PFSK-1 (cell line): ENCODE measurements around the gene GOLGB1.

ENCODE experiments used
- FOXP2 ChIP-seq: optimal IDR thresholded peaks from 2 replicates; pipeline ENCODE3; 2011; ENCODE audit warnings: borderline replicate concordance, control low read depth, inconsistent platforms; ENCODE audit not compliant: insufficient read depth; ENCODE audit errors: extremely low read length, extremely low read depth
- POLR2AphosphoS5 ChIP-seq: IDR thresholded peaks from 2 replicates; pipeline ENCODE4 v1.6.1; 2012; ENCODE audit warnings: low read depth, mild to moderate bottlenecking, control low read depth, low read length, moderate library complexity
- REST ChIP-seq, 2 experiments: IDR thresholded peaks; 2 replicates each; pipeline versions ENCODE4 v1.6.1 to v1.8.0; 2011 to 2012; ENCODE audit warnings: low read depth in 2 of 2, low read length in 2 of 2, control low read depth in 1 of 2, inconsistent platforms in 1 of 2, mild to moderate bottlenecking in 1 of 2, moderate library complexity in 1 of 2; ENCODE audit not compliant: insufficient read depth in 1 of 2
- SIN3A ChIP-seq: IDR thresholded peaks from 2 replicates; pipeline ENCODE4 v1.6.1; 2012; ENCODE audit warnings: mild to moderate bottlenecking, low read length, moderate library complexity, borderline replicate concordance; ENCODE audit not compliant: insufficient read depth
- TAF1 ChIP-seq: IDR thresholded peaks from 2 replicates; pipeline ENCODE4 v1.6.1; 2012; ENCODE audit warnings: low read length, control low read depth, borderline replicate concordance; ENCODE audit not compliant: insufficient read depth

Gene GOLGB1

GRCh38 chr3:121758727-121759450, 9.3 kb upstream of the GOLGB1 start:
- TF ChIP-seq FOXP2 = no peak
- TF ChIP-seq POLR2AphosphoS5 = no peak
- TF ChIP-seq SIN3A = no peak
- no peak for TF ChIP-seq TAF1
- no peak for TF ChIP-seq REST (IDR thresholded peaks at IDR 0.05; ENCODE audit: insufficient read depth in 1 of 2, low read depth in 2 of 2, low read length in 2 of 2)

- no peak for TF ChIP-seq TAF1
- TF ChIP-seq POLR2AphosphoS5 = no peak
- no peak for TF ChIP-seq FOXP2
- TF ChIP-seq REST (IDR thresholded peaks at IDR 0.05; ENCODE audit: insufficient read depth in 1 of 2, low read depth in 2 of 2, low read length in 2 of 2) = no peak
- no peak for TF ChIP-seq SIN3A
Observed at GRCh38 chr3:121757812-121758545, 8.4 kb upstream of the GOLGB1 start.

GRCh38 chr3:121757087-121757811, 7.7 kb upstream of the GOLGB1 start:
- no peak for TF ChIP-seq TAF1
- TF ChIP-seq REST (IDR thresholded peaks at IDR 0.05; ENCODE audit: insufficient read depth in 1 of 2, low read depth in 2 of 2, low read length in 2 of 2) = peak in 1 of 2 experiments; percentile 57; a peak in 1 of 4 replicates

- TF ChIP-seq REST (IDR thresholded peaks at IDR 0.05; ENCODE audit: insufficient read depth in 1 of 2, low read depth in 2 of 2, low read length in 2 of 2) = no peak
- TF ChIP-seq FOXP2 = no peak
- no peak for TF ChIP-seq POLR2AphosphoS5
- no peak for TF ChIP-seq SIN3A
Observed at GRCh38 chr3:121752772-121753171, 3.2 kb upstream of the GOLGB1 start.
